MM.1S (cell line): ENCODE measurements around the gene CIB1.

ENCODE experiments used
- DNase-seq: peaks from one replicate; pipeline ENCODE4 v3.0.0-alpha.2; 2015
- H2AFZ ChIP-seq: fragments of 300-600 bp; sonication (generic); 2 replicates; pipeline ENCODE4 v1.6.0; 2016; ENCODE audit warnings: antibody characterized with exemption, low read length
- H3F3A ChIP-seq: fragments of 300-600 bp; sonication (generic); 2 replicates; pipeline ENCODE4 v1.6.1; 2016; ENCODE audit warnings: mild to moderate bottlenecking, antibody characterized with exemption, low read length, moderate library complexity, mixed read lengths; ENCODE audit not compliant: insufficient read depth
- H3K27ac ChIP-seq: fragments of 300-600 bp; sonication (generic); 2 replicates; pipeline ENCODE4 v1.5.1; 2016; ENCODE audit warnings: mild to moderate bottlenecking, low read length
- H3K27me3 ChIP-seq: fragments of 300-600 bp; sonication (generic); replicated peaks from 2 replicates; pipeline ENCODE4 v1.6.0; 2016; ENCODE audit warnings: low read length; ENCODE audit not compliant: insufficient read depth
- H3K36me3 ChIP-seq: fragments of 300-600 bp; sonication (generic); replicated peaks from 2 replicates; pipeline ENCODE4 v1.6.1; 2016; ENCODE audit warnings: mild to moderate bottlenecking, low read length, mixed read lengths; ENCODE audit not compliant: insufficient read depth
- H3K4me1 ChIP-seq: fragments of 300-600 bp; sonication (generic); 2 replicates; pipeline ENCODE4 v1.6.1; 2016; ENCODE audit warnings: low read length, mixed read lengths
- H3K4me2 ChIP-seq: fragments of 300-600 bp; sonication (generic); 2 replicates; pipeline ENCODE4 v1.6.0; 2016; ENCODE audit warnings: low read depth, low read length
- H3K4me3 ChIP-seq: fragments of 300-600 bp; sonication (generic); 2 replicates; pipeline ENCODE4 v1.5.1; 2016; ENCODE audit warnings: low read length, mixed read lengths
- H3K79me2 ChIP-seq: fragments of 300-600 bp; sonication (generic); 2 replicates; pipeline ENCODE4 v1.6.1; 2016; ENCODE audit warnings: mixed run types, low read length, mixed read lengths
- H3K9ac ChIP-seq: fragments of 300-600 bp; sonication (generic); 2 replicates; pipeline ENCODE4 v1.6.1; 2016; ENCODE audit warnings: low read length, mixed read lengths
- H3K9me2 ChIP-seq: fragments of 300-600 bp; sonication (generic); replicated peaks from 2 replicates; pipeline ENCODE4 v1.6.1; 2016; ENCODE audit warnings: mild to moderate bottlenecking, low read length, mixed read lengths; ENCODE audit not compliant: insufficient read depth
- H3K9me3 ChIP-seq: fragments of 300-600 bp; sonication (generic); replicated peaks from 2 replicates; pipeline ENCODE4 v1.6.1; 2016; ENCODE audit warnings: mild to moderate bottlenecking, low read length, mixed read lengths; ENCODE audit not compliant: insufficient read depth
- H4K20me1 ChIP-seq: fragments of 300-600 bp; sonication (generic); 2 replicates; pipeline ENCODE4 v1.6.1; 2016; ENCODE audit warnings: mild to moderate bottlenecking, low read length, moderate library complexity, mixed read lengths; ENCODE audit not compliant: insufficient read depth
- EZH2 ChIP-seq: fragments of 300-600 bp; sonication (generic); optimal IDR thresholded peaks from 2 replicates; pipeline ENCODE3; 2017; ENCODE audit warnings: low read depth, mild to moderate bottlenecking, antibody characterized with exemption, low read length, mixed read lengths
- EZH2phosphoT487 ChIP-seq: fragments of 300-600 bp; sonication (generic); IDR thresholded peaks from 2 replicates; pipeline ENCODE4 v1.6.1; 2018; ENCODE audit warnings: antibody characterized with exemption, low read length
- TF ChIP-seq, protein P1 (sequence below): fragments of 300-600 bp; sonication (generic); IDR thresholded peaks from 2 replicates; pipeline ENCODE4 v1.5.1; 2016; ENCODE audit warnings: antibody characterized with exemption, low read length, mixed read lengths

Gene CIB1

DNA sequence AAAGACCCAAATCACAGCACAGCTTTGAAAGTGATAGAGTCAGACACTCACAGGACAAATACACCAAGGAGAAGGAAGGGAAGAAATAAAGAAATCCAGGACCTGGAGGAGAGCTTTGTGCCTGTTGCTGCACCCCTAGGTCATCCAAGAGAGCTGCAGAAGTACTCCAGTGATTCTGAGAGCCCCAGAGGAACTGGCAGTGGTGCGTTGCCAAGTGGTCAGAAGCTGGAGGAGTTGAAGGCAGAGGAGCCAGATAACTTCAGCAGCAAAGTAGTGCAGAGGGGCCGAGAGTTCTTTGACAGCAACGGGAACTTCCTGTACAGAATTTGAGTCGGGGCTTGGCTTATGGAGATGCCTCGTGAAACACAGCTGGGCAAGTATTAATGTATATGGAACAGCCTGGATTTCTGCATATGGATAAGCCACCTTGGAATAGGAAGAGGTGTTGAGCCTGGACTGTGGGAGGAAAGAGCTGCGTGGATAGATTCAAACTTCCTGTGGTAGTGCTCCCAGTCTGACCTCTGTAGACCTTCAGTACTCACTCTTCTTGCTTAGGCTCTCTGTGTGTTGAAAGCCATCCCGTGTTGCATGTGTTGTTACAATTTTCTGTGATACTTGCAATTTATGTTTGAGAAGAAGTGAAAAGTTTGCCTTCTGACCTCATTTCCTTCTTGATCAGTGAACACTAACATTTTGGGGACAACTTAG is 37.9 kb upstream of the CIB1 start:
- Histone ChIP-seq H4K20me1 (peaks cover 6% of the 10 kb centered on the region; the same call in 1 of the 2 replicates), H3K79me2 (peaks cover 63% of the 10 kb centered on the region), H3F3A (no peaks in the 10 kb centered on the region), H3K36me3 (no peaks in the 10 kb centered on the region), H2AFZ (no peak overlapping the region), H3K4me1 (peaks cover 5% of the 10 kb centered on the region; the same call in 1 of the 2 replicates), H3K9me2 (no peaks in the 10 kb centered on the region), H3K27ac (no peak overlapping the region), H3K27me3 (no peaks in the 10 kb centered on the region), H3K4me2 (no peak overlapping the region), H3K9me3 (no peaks in the 10 kb centered on the region), H3K9ac (no peak overlapping the region), H3K4me3 (no peak overlapping the region)
- no peak for DNase-seq
- TF ChIP-seq, protein P1, sequence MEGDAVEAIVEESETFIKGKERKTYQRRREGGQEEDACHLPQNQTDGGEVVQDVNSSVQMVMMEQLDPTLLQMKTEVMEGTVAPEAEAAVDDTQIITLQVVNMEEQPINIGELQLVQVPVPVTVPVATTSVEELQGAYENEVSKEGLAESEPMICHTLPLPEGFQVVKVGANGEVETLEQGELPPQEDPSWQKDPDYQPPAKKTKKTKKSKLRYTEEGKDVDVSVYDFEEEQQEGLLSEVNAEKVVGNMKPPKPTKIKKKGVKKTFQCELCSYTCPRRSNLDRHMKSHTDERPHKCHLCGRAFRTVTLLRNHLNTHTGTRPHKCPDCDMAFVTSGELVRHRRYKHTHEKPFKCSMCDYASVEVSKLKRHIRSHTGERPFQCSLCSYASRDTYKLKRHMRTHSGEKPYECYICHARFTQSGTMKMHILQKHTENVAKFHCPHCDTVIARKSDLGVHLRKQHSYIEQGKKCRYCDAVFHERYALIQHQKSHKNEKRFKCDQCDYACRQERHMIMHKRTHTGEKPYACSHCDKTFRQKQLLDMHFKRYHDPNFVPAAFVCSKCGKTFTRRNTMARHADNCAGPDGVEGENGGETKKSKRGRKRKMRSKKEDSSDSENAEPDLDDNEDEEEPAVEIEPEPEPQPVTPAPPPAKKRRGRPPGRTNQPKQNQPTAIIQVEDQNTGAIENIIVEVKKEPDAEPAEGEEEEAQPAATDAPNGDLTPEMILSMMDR = no peak
- TF ChIP-seq EZH2 (no peak), EZH2phosphoT487 (no peak)

DNA sequence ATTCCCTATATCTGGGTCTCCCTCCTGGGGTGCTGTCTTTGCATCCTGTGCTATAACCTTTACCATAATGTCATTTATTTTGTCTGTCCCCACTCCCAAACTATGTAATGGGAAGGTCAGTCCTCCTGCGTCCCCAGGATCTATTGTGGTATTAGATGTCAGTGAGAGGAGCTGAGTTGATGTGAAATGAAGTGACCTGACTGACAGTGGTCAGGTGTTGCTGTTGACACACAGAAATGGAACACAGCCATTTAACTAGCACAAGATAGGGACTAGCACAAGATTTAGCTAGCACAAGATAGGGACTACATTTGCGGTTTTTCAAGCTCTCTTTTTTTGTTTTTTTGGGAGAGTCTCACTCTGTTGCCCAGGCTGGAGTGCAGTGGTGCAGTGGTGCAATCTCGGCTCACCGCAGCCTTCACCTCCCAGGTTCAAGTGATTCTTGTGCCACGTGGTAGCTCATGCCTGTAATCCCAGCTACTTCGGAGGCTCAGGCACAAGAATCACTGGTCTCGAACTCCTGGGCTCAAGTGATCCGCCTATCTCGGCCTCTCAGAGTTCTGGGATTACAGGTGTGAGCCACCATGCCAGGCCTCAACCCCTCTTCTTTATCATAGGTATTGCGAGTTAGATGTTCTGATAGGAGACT is 36.9 kb upstream of the CIB1 start:
- 0 out of 2 replicates have a peak, but pooled peaks cover 3% of the 10 kb centered on the region for H3F3A ChIP-seq
- no peak overlapping the region for H3K4me2 ChIP-seq
- H3K27me3 ChIP-seq = no peaks in the 10 kb centered on the region
- no peak for TF ChIP-seq EZH2
- TF ChIP-seq, protein P1 = no peak
- TF ChIP-seq EZH2phosphoT487 = no peak
- H3K79me2 ChIP-seq = peaks cover 73% of the 10 kb centered on the region
- no peaks in the 10 kb centered on the region for H3K36me3 ChIP-seq
- DNase-seq = no peak
- H3K9me2 ChIP-seq = no peaks in the 10 kb centered on the region
- H3K9me3 ChIP-seq = no peaks in the 10 kb centered on the region
- H3K27ac ChIP-seq = no peak overlapping the region
- no peak overlapping the region for H2AFZ ChIP-seq
- H4K20me1 ChIP-seq = peaks cover 6% of the 10 kb centered on the region; the same call in 1 of the 2 replicates
- H3K4me1 ChIP-seq = peaks cover 5% of the 10 kb centered on the region; the same call in 1 of the 2 replicates
- no peak overlapping the region for H3K9ac ChIP-seq
- no peak overlapping the region for H3K4me3 ChIP-seq

DNA sequence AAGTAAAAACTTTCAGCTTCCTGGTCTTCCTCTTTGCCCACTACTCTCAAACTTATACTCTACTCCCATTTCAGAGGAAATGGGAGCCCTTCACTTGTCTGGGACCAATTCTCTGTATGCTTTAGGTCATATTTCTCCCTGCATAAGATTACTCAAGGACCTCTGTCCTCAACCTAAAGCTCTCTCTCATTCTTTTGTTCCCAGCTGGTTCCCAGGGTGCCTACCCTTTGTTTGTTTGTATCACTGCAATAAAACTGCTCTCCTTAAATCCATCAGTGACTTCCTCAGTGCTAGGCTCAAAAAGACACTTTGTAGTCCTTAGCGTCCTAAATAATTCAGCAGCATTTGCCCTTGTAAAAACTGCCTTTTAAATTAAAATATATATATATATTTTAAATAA is 34.7 kb upstream of the CIB1 start:
- H3K4me3 ChIP-seq = no peak overlapping the region
- H4K20me1 ChIP-seq = peaks cover 6% of the 10 kb centered on the region; the same call in 1 of the 2 replicates
- H3K9me3 ChIP-seq = no peaks in the 10 kb centered on the region
- H3K27me3 ChIP-seq = no peaks in the 10 kb centered on the region
- no peak overlapping the region for H2AFZ ChIP-seq
- no peak overlapping the region for H3K9ac ChIP-seq
- H3K9me2 ChIP-seq = no peaks in the 10 kb centered on the region
- no peaks in the 10 kb centered on the region for H3K36me3 ChIP-seq
- no peak for DNase-seq
- H3F3A ChIP-seq = 0 out of 2 replicates have a peak, but pooled peaks cover 11% of the 10 kb centered on the region
- peaks cover 14% of the 10 kb centered on the region for H3K4me1 ChIP-seq
- H3K79me2 ChIP-seq = peaks cover 78% of the 10 kb centered on the region
- no peak overlapping the region for H3K27ac ChIP-seq
- peak overlapping the region; percentile 88; the same call in 1 of the 2 replicates for H3K4me2 ChIP-seq
- TF ChIP-seq, protein P1 = no peak
- TF ChIP-seq EZH2 (no peak), EZH2phosphoT487 (no peak)
